Epithelial cell of proximal tubule (primary cell): ENCODE data around the gene GRIK3. TPM values are rescaled to one million over a fixed set of nuclear protein-coding genes. Genes with fewer than 3 reads are reported as not detected.

Experiments used
- DNase-seq: peaks from one replicate; pipeline ENCODE4 v3.0.0-alpha.2; 2011; ENCODE audit warnings: low read depth
- H3K4me3 ChIP-seq: 2 replicates; pipeline ENCODE4 v1.5.1; 2011; ENCODE audit warnings: low read depth, mild to moderate bottlenecking, low read length
- CTCF ChIP-seq: conservative IDR thresholded peaks from 2 replicates; pipeline ENCODE4 v1.5.1; 2012; ENCODE audit warnings: low read depth, mild to moderate bottlenecking, low read length
- total RNA-seq: library from RNA; depleted of rRNA; stranded (reverse); fragments of >200 nt; gene quantifications from 2 replicates; pipeline ENCODE4 v1.2.3, GENCODE V29; 2015

GRIK3 gene
- total RNA-seq, 1 donor from 2014 or later = not detected

- no peak for TF ChIP-seq CTCF
- H3K4me3 ChIP-seq = no peak overlapping the region
- no peak for DNase-seq
These were observed 62.3 kb downstream of the GRIK3 start for GRCh38 chr1:36971852-36972618.

- no peak for TF ChIP-seq CTCF
- H3K4me3 ChIP-seq = no peak overlapping the region
- no peak for DNase-seq
These were observed 65.6 kb downstream of the GRIK3 start for GRCh38 chr1:36968730-36969129.

- no peak for DNase-seq
- H3K4me3 ChIP-seq = no peak overlapping the region
- no peak for TF ChIP-seq CTCF
These were observed 68.1 kb downstream of the GRIK3 start for GRCh38 chr1:36966242-36966641.

GRCh38 chr1:36965275-36966159 is 68.8 kb downstream of the GRIK3 start:
- no peak for TF ChIP-seq CTCF
- H3K4me3 ChIP-seq = no peak overlapping the region
- DNase-seq = no peak

GRCh38 chr1:36964830-36965229 is 69.5 kb downstream of the GRIK3 start:
- TF ChIP-seq CTCF = no peak
- DNase-seq = no peak
- H3K4me3 ChIP-seq = no peak overlapping the region

GRCh38 chr1:36963006-36963405 is 71.3 kb downstream of the GRIK3 start:
- no peak for DNase-seq
- no peak overlapping the region for H3K4me3 ChIP-seq
- no peak for TF ChIP-seq CTCF
